HG03159 (cell line): ENCODE results near the gene KCNH1.

Experiments used
- ATAC-seq: cut with Tn5 transposase; IDR thresholded peaks from one replicate; pipeline ENCODE4 v1.9.1; 2021; ENCODE audit warnings: mild to moderate bottlenecking, moderate library complexity; ENCODE audit not compliant: unreplicated experiment

The KCNH1 gene

GRCh38 chr1:210883821-210884220 lies 250.1 kb downstream of the KCNH1 start:
- no peak for ATAC-seq

- ATAC-seq = no peak
These were observed 251.3 kb downstream of the KCNH1 start for GRCh38 chr1:210882414-210883221.

- ATAC-seq = no peak
These were observed 255.4 kb downstream of the KCNH1 start for GRCh38 chr1:210878564-210878963.

GRCh38 chr1:210876275-210876674 lies 257.7 kb downstream of the KCNH1 start:
- ATAC-seq = no peak

GRCh38 chr1:210866532-210866931 lies 267.4 kb downstream of the KCNH1 start:
- ATAC-seq = no peak

- no peak for ATAC-seq
These were observed 276.2 kb downstream of the KCNH1 start for GRCh38 chr1:210857705-210858104.

- no peak for ATAC-seq
These were observed 276.7 kb downstream of the KCNH1 start for GRCh38 chr1:210857146-210857663.

- no peak for ATAC-seq
These were observed 278.5 kb downstream of the KCNH1 start for GRCh38 chr1:210855440-210855839.

- ATAC-seq = no peak
These were observed 280.7 kb downstream of the KCNH1 start for GRCh38 chr1:210853276-210853675.

GRCh38 chr1:210850556-210850955 lies 283.4 kb downstream of the KCNH1 start:
- no peak for ATAC-seq

GRCh38 chr1:210848474-210848873 lies 285.5 kb downstream of the KCNH1 start:
- no peak for ATAC-seq

- no peak for ATAC-seq
These were observed 291.9 kb downstream of the KCNH1 start for GRCh38 chr1:210841926-210842625.

GRCh38 chr1:210830034-210831028 lies 303.6 kb downstream of the KCNH1 start:
- no peak for ATAC-seq

GRCh38 chr1:210828996-210829596 lies 304.9 kb downstream of the KCNH1 start:
- no peak for ATAC-seq

GRCh38 chr1:210827481-210827880 lies 306.5 kb downstream of the KCNH1 start:
- no peak for ATAC-seq

- ATAC-seq = no peak
These were observed 307.3 kb downstream of the KCNH1 start for GRCh38 chr1:210826686-210827085.

GRCh38 chr1:210822932-210823331 lies 311.0 kb downstream of the KCNH1 start:
- no peak for ATAC-seq

GRCh38 chr1:210822241-210822640 lies 311.7 kb downstream of the KCNH1 start:
- ATAC-seq = no peak

- no peak for ATAC-seq
These were observed 312.3 kb downstream of the KCNH1 start for GRCh38 chr1:210821615-210822014.

- no peak for ATAC-seq
These were observed 314.7 kb downstream of the KCNH1 start for GRCh38 chr1:210819266-210819665.
